ENCODE data around the gene CTNNA2.
A peak's percentile ranks its signal among the peaks of the same experiment; 100 is the strongest.
"Not testable (repeated sequence)": the region's sequence is repeated elsewhere in the genome, so short reads cannot be mapped to it uniquely, and the experiment has no call there.

Gene CTNNA2

DNA sequence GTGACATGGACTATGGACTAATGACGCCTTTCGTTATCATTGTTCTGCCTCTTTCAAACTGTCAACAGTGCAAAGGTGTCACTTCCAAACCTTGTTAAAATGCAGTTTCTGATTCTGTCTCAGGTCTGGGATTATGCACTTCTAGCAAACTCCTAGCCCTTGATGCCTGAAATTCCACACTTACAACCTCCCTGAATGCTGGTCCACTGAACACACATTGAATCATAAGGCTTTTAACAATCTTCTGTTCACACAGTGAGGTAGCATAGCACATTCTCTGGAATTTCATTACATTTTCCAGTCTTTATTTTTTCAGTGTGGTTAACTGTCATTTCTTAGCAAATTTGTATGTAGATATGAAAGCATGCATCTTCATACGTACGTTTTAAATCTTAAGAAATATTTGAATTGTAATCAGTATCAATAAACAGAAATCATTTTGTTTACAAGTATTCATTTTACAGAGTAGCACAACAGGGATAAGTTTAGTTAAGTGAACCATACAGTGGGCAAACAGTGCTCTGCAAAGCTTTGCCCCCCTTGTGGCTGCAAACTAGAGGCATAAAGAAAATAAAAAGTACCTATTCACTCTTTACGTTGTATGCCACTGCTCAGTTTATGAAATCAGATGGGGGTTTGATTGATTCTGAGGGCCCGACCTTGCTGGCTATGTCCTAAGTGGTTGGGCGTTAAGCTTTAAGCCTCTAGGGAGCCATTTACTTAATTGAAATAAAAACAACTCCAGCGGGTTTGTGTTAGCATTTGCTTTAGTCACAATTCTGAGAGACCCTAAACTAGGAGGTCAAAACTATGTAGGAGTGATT is 540.9 kb downstream of the CTNNA2 start:
- DNase-seq: no peak

DNA sequence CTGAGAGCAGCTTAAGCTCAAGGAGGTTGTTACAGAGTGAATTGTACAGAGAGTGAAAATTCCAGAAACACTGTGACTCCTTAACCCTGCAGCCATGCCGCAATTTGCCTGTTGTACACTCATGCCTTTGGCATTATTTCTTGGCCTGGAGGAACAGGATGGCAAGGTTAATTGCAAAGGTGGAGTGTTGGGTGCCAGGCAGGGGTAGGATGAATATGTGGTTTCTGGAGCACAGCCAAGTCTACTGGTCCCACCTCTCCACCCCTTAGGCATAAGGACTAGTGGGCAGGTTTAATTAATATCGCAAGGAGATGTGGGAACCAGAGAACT is 541.5 kb downstream of the CTNNA2 start:
- DNase-seq: no peak

DNA sequence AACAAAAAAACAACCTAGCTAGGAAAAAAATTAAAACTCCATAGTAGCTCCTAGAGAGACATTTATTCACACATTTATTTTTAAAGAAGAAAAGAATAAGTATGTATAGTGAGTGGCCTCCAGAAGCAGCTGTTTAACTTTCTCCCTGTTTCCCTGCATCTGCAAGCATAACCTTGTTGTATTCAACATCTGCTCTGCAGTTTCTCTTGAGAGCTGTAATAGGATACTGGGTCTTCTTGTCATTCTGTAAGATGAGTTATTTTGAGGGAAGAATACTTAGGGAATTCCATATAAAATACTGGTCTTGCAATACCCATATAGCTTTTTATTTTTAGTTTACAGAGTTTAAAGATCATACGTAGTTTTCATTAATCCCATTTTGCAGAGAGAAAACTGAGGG is 545.1 kb downstream of the CTNNA2 start:
- DNase-seq: no peak

DNA sequence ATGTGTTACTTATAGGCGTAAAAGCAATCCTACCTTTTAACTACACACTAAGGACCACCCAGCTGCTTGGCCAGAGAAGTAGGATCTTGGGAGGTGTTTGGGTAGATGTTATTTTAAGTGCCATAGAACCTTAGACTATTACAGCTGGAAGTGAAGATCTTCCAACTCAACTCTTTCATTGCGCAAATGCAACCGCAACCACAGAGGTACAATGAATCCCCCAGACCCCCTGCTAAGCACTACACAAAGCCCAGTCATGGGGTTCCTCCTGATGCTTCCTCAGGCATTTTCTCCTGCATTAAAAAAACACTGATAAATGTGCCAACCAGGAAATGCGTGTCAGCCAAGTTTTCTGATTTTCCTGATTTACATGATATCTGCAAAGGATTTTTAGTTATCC is 545.7 kb downstream of the CTNNA2 start:
- no peak for DNase-seq

DNA sequence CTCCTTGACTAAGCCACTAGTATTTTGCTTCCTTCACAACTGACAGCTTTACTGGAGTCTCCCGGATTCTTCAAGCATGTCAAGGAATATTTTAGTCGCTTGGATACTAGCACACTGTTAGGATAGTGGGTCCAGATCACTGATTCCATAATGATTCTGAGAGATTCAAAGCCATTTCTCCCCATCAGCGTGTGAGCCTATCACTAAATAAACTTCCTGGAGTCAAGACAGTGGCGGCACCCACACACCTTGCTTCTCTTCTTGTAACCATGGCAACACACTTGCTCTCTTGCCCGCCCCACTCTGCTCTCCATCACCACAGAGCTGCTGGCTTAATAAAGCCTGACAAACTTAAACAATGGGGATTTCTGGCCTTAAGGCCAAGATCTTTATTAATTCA is 546.6 kb downstream of the CTNNA2 start:
- no peak for DNase-seq

DNA sequence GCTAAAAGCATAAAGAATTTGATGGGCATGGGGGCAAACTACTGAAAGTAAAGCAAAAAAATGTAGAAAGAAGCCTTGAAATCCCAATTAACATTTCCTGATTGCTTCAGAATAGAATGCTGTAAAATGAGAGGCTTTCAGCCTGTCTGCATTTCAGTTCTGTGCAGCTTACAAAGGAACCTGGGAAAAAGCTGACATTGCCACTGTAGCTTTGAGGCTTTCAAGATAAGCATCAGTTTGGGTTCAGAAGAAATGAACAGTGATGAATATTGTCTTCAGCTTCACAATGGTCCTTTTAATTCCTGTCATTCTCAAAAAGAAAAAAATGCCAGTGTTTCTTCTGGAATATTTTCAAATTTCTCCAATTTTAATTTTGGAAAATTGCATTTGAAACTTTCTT is 549.0 kb downstream of the CTNNA2 start:
- DNase-seq: no peak

DNA sequence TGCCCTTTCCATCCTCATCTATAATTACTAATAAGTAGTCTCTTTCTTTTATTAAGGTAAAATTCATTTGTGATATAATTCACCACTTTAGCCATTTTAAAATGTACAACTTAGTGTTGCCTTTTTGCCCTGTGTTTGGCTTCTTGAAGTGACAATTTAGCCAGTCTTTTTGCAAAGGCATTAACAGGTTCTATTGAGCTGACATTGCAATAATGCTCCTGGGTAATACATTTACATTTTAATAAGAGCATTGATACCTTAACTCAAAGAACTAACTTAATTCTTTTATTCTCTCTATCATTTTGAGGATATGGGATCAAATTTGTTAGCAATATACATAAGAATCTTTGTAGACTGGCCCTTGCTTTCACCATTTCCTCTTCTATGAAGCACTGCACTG is 549.4 kb downstream of the CTNNA2 start:
- DNase-seq: no peak

DNA sequence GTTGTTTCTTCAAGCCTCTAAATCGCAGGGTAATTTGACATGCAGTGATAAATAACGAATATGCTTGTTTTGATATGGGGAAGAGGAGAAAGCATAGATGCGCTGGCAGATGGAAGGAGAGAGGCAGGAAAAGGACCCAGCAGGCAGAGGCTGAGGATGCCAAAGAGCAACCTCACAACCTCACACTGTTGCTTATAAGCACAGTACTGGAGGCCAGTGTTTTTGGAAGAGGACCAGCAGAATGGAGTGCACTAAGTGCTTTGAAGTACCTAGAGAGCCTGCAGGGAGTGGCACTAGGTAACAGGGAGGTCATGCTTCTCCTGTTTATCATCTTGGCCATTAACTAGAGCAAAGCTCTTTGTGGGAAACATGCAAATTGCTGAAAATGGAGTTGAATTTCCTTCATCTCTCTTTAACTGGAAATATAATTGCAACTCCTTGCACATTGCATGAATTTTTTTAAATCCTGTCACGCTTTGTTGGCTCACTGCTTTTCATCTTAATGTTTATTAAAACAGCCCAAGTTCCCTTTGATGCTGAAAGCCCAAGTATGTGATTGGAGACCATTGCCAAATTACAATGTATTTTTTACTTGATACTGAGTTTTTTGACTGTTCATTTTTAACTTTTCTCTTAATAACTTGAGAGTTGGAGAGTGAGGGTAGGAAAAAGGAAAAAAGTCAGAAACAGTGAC is 555.3 kb downstream of the CTNNA2 start:
- DNase-seq: no peak

DNA sequence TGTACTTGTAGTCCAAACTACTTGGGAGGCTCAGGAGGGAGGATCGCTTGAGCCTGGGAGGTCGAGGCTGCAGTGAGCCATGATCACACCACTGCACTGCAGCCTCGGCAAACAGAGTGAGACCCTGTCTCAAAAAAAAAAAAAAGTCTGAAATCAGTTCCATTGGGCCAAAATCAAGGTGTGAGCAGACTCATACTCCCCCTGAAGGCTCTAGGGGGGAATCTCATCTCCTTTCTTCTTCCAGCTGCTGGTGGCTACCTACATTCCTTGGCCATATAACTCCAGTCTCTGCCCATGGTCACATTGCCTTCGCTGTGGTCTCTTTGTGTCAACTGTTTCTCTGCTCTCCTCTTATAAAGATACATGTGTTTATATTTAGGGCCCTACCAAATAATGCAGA is 557.7 kb downstream of the CTNNA2 start:
- DNase-seq: no peak

DNA sequence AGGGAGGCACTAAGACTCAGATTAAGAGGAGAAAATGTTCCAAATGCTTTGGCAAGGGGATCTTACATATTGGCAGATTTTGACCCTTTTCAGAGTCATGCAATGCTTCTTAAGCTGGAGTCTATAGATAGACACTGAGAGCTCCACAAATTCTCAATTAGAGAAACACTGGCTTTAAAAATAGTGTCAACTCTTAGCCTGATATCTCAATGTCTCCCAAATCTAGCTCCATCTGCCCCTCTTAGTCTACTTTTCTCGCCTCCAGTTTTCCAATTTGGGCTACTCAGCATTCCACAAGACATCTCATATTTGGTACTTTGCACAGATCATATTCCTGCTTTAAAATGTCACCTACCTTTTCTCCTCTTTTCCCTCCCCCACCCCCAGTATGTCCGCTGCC is 559.1 kb downstream of the CTNNA2 start:
- no peak for DNase-seq

DNA sequence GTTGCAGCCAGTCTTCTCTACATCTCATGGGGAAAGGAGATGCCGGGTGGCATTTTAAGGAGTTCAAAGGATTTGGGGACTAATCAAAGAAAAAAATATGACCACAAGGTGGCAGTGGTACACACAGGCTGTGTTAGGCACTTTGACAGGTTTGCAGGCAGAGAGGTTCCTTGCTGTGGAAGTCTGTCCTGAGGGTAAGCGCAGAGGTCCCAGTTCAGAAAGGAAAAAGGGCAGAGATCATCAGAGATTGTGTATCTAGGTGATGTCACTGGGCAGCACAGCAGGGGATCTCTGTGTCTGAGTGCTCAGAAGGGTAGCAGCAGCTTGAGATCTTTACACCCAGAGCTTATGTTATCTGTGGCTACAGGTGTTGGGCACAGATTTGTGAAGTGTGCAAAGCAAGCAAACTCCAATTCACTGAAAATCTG is 560.3 kb downstream of the CTNNA2 start:
- peak; percentile 87 for DNase-seq

DNA sequence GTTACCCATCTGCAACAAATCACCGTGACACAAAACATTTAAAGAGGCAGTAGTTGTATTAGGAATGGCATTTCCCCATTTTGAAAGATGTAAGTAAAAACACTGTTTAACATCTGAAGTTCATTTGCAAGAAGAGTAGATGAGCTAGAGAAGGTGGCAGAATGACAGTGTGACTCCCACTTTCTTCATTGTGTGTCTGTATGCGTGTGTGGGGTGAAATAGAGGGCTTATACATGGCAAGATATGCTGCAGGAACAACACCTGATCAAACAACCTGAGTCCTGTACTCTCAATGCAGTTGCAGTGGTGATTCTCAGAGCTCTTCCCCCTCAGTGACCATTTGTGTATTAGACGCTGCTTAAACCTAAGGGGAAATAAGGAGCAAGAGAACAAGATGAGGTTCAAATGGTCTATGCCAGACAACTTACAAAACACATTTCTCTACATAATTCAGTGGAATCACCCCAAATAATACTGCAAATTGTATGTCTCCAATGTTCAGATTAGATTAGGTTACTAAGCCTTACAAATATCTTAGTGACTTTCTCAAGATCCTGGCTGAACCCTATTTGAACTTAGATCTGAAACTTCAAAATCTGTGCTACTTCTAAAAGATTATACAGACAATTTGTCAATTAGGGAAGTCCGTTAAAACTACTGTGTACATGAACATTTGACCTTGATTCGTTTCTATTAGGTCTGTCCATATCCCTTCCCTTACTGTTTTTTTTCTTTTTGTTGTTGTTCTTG is 561.6 kb downstream of the CTNNA2 start:
- DNase-seq: no peak

DNA sequence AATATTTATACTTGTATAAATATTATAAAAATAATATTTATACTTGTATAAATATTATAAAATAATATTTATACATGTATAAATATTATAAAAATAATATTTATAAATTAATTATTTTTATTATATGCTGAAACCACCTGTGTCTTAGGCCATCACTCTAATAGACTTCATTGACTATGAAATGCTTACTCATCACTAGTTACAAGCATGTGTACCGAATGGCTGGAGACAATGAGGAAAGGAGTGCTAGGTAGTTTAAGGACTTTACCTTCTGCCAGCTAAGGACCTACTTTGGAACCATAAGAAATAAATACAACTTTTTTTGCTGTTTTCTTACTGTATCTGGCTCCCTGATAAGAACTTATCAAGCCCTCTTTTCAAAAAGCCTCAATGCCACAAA is 562.9 kb downstream of the CTNNA2 start:
- no peak for DNase-seq

DNA sequence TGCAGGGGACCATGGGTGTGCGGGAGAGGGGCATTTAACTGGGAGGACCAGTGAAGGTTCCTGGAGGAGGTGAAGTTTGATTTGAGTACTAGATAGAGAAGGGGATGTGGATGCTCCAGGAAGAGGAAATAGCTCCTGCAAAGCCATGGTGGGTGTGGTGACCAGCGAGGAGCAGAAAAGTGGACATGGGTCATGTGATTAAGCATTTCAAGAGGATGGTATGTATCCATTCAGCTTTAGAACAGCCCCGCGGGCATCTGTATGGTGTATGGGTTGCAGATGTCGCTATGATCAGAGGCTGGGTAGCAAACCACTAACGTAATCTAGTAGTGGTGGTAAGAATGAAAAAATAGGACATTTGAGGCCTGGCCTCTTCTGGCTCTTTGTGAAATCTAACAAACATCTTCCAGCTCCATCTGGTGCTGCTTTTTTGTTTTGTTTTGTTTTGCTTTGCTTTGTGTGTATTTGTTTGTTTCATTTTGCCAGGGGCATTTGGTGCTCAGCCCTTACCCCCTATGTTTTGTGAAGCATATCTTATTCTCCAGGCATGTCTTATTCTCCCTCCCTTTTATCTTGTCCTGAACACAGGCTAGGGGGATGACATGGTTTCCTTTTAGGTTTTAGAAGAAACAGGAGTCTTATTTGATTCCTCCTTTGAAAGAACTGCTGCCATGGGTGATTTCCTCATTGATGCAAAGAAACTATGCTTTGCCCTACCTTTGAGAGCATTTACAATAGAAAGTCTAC is 565.6 kb downstream of the CTNNA2 start:
- DNase-seq: no peak

DNA sequence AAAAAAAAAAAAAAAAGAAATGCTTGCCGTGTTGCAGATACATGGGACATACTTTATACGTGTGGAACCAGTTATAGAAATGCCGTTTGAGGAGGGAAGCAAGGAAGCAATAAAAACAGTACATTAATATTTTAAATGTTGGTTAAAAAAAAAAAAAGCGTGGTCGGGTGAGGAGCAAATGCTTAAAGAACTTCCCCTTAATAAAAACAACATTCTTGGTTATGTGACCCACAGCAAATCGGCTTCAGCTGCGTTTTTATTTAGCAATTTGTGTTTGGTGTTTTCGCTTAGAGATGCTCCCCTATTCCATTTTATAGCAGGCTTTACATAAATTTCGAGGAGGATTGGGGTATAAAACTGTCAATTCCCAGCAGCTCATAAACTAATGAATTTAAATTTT is 568.1 kb downstream of the CTNNA2 start:
- no peak for DNase-seq

DNA sequence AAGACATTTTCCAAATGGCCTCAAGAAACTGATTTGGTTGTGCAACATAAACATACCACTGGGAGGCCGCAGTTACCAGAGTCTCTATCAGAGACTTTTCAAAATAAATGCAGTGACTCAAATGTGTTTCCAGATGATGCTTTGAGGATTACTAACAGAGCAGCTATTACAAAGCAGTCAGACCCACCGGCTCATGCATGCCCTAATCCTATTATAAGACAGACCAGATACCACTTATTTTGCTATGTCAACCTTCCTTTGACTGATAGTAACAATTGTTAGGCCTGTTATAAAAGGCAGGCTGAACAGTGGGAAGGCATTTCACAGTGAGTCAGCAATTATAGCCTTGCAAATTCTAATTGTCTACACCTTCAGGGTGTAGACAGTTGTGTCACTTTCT is 574.0 kb downstream of the CTNNA2 start:
- DNase-seq: no peak

DNA sequence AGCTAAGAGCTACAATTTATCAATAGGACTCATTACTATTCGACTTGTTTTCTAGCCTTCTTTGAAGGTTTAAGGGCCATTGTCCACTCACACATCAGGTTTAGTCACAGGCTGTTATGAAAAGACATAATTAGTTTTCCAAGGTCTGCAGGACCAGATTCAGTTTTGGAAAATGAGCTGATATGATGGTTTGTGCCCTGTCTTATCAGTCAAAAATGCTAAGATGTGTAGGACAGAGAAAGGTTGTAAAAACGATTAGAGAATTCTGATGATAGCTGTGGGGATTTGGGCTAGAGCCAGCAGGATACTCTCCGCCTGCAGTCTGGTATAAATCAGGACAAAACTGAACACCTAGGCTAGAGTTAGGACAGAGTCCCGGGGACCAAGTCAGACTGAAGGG is 578.4 kb downstream of the CTNNA2 start:
- no peak for DNase-seq

DNA sequence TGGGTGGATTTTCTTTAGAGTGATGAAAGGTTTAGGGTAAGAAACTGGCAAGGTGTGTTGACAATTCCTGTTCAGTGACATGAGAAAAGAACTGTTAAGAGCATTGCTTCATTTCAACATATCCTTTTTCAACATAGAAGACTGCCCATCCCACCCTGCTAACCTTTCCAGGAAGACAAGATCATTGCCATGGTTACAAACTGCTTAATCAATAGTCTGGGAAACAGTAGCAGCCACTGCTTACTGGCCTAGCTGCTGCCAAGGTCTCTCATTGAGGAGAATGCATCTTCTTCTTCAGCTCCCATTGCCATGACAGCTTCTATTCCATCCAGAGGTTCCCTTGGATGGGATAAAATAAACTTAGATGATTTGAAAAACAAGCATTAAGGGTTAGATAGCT is 579.6 kb downstream of the CTNNA2 start:
- no peak for DNase-seq

DNA sequence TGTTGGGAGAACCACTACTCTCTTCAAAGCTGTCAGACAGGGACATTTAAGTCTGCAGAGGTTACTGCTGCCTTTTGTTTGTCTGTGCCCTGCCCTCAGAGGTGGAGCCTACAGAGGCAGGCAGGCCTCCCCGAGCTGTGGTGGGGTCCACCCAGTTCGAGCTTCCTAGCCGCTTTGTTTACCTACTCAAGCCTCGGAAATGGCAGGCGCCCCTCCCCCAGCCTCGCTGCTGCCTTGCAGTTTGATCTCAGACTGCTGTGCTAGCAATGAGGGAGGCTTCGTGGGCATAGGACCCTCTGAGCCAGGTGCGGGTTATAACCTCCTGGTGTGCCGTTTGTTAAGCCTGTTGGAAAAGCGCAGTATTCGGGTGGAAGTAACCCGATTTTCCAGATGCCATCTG is 585.7 kb downstream of the CTNNA2 start:
- DNase-seq: not testable (repeated sequence)

DNA sequence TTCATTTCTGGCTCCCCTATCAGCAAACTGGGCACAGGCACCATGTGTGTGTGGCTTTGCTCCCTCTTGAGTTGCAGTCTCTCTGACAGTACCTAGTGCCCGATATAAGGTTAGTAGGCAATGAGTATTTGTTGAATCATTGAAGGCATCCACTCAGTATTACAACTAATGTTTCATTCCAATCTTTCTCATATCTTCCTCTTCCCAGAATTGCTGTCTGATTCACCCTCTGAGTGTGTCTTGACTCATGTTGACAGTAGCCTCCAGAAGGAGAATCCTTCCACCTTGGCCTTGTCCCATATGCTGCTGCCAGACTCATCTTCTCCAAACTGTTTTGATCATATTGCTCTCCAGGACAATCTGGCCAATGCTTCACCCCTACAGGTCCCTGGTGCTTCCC is 589.2 kb downstream of the CTNNA2 start:
- DNase-seq: no peak

DNA sequence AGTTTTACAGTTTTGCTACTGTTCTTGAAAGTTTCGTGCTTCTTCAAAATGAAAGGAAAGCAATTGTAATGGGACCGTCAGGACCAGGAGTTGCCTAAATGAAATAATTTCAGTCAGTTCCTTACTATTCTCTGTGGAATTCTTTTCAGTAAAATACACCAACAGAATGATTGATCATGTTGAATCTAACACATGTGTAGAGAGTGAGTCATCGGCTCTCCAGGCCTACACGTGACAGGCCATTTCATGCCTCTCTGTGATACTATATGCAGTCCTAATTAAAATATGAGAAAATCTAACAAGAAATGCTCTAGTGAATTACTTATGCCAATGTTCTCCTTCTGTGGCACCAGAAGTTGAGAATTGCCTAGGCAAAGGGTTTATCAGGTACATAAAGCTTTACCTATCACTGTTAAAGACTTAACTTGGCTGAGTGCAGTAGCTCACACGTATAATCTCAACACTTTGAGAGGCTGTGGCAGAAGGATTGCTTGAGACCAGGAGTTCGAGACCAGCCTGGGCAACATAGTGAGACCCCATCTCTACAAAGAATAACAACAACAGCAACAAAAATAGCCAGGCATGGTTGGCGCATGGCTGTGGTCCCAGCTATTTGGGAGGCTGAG is 592.3 kb downstream of the CTNNA2 start:
- no peak for DNase-seq

DNA sequence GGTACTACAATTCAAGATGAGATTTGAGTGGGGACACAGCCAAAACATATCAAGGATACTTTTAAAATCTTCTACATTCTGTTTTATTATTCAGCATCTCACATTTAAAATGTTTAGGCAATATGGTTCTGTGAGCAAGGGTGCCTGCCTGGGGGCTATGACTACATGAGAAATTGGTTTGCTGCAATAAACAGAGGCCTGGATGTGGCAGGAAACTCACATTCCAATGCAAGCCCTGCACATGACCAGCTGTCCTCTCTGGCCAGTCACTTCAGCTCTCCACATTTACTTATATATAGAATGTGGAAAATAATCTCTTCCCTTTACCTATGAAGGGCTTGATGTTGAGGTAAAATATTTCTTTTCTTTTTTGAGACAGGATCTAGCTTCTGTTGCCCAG is 598.3 kb downstream of the CTNNA2 start:
- no peak for DNase-seq

DNA sequence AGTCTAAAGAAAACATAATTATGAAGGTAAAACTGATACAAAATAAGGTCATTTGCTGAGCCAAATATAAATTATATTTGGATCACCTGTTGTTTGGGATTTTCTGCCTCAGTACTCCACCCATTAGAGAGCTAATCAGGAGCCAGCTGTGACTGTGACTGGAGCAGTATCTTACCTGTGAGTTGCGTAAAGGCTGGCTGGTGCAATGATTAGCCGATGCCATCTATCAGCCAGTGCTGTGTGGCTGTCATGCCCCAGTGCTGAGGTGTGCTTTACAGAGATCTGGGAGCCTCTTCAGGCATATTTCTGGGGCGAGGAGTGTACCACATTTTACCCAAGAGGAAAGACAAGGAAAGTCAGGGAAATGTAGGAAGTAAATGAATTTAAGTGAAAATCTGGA is 599.9 kb downstream of the CTNNA2 start:
- DNase-seq: peak; percentile 7

All from NCI-H1694 (cell line).